NCI-H2029 (cell line): ENCODE data around the gene CHMP4A.

Source experiments
- DNase-seq: peaks from one replicate; lab custom pipeline; 2025; lab: John Stamatoyannopoulos, UW

The CHMP4A gene

GRCh38 chr14:24178399-24179178 lies 34.7 kb downstream of the CHMP4A start:
- no peak for DNase-seq

GRCh38 chr14:24177891-24178290 lies 35.4 kb downstream of the CHMP4A start:
- DNase-seq = no peak

GRCh38 chr14:24177041-24177825 lies 36.1 kb downstream of the CHMP4A start:
- no peak for DNase-seq

- DNase-seq = no peak
Measured at GRCh38 chr14:24176599-24176998, 36.7 kb downstream of the CHMP4A start.

DNA sequence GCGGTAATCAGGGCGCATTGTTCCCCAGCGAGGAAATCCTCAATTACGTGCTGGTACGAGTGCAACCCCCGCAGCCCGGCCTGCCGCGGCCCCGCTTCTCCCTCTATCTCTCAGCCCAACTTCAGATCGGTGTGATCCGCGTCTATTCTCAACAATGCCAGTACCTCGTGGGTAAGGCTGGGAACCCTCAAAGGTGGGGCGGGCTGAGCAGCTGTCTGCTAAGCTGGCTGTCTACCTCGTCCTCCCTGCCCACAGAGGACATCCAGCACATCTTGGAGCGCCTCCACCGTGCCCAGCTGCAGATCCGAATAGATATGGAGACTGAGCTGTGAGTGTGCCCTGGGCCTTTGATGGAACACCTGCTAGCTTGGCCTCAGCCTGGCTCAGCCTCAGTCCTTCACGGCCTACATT lies 40.4 kb downstream of the CHMP4A start:
- DNase-seq = no peak

DNA sequence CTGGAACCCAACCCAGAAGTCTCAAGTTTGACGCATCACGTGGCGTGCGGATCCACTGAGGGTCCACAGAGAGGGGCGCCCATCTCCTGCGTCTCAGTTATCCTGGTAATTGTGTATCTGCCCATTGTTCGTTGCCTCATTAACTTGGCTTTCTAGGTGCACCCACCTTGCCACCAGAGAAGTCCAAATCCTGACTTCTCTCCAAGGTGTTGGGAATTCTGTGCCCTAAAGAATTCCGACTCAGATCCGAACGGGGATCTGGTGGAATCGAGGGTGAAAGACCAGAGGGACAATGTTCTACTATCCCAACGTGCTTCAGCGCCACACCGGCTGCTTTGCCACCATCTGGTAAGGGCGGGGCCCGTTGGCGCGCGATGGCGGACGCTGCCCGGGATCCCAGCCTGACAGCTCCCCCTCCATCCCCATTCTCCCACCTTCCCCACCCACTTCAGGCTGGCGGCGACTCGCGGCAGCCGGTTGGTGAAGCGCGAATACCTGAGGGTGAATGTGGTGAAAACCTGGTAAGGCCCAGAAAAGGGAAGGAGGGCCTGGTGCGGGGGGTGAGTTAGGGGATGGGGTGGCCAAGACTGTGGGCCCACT lies 40.9 kb downstream of the CHMP4A start:
- DNase-seq = no peak

- no peak for DNase-seq
Measured at GRCh38 chr14:24171422-24172260, 41.6 kb downstream of the CHMP4A start, which contains the start of gene REC8. Gene REC8, plus strand, starts transcription at chr14:24172080. Its CDS starts 473 bp downstream, at chr14:24172553.

- no peak for DNase-seq
Measured at GRCh38 chr14:24167469-24168114, 45.7 kb downstream of the CHMP4A start.

DNA sequence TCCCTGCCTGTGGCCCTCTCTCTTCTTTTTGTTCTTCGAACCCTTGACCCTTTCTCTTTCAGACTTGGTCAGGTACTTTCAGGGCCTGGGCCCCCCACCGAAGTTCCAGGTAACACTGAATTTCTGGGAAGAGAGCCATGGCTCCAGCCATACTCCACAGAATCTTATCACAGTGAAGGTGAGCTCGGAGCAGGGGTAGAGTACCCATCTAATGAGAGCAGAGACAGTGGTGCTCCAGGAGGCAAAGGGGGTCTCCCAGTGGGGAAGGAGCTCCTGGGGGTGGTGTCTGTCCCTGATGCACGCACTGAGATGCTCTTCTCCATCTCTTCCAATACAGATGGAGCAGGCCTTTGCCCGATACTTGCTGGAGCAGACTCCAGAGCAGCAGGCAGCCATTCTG lies 47.5 kb downstream of the CHMP4A start:
- DNase-seq = no peak

GRCh38 chr14:24164518-24164991 lies 48.7 kb downstream of the CHMP4A start:
- no peak for DNase-seq

DNA sequence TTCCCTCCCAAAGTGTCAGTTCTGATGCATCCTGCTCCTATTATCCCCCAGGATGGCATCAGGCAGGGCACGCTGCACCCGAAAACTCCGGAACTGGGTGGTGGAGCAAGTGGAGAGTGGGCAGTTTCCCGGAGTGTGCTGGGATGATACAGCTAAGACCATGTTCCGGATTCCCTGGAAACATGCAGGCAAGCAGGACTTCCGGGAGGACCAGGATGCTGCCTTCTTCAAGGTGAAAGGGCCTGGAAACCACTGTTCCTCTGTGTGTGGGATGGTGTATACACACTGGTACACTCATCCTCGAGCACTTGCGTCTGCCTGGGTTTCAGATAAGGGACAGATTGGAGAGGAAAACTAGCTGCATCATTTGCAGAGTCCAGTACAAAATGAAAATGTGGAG lies 51.2 kb downstream of the CHMP4A start:
- DNase-seq = no peak

- peak; percentile 95 for DNase-seq
Measured at GRCh38 chr14:24160850-24161804, 52.2 kb downstream of the CHMP4A start, which contains the start of gene IRF9. Gene IRF9, plus strand, starts transcription at chr14:24161265. Its CDS starts 880 bp downstream, at chr14:24162145.

DNA sequence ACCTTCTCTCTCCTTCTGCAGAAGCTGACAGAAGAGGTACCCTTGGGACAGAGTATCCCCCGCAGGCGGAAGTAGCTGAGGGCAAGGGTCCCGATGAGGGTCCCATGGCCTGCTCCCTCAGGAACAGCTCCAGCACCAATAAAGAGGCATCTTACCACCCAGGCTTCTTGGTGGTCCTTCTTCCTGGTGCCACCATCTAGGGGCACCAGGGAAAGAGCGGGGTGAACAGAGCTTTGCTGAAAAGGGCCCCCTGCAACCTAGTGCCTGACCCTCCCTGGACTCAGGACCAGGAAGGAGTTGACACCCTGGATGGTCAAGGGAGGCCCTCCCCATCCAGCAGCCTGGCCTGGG lies 52.8 kb downstream of the CHMP4A start:
- no peak for DNase-seq

DNA sequence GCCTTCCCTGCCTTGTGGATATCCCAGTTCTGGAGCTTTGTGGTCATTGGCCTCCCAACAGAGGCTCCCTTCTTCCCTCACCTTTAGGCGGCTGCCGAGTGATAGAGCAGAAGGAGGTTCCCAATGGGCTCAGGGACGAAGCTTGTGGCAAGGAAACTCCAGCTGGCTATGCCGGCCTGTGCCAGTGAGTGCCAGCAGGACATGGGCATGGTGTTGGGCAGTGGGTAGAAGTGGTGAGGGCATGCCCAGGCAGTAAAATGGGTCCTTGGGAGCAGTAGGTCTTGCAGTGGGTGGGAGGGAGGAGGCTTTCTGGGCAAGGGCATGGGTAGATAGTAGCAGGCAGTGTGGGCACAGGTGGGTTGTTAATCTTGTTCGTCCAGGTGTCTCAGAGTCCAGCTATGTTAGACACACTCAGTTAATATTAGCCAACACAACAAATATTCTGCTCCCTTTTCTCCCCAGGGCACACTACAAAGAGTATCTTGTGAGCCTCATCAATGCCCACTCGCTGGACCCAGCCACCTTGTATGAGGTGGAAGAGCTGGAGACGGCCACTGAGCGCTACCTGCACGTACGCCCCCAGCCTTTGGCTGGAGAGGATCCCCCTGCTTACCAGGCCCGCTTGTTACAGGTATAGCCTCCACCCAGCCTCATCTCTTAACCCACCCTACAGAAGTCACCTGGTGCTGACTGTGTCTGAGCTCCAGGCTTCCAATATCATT lies 53.4 kb downstream of the CHMP4A start:
- no peak for DNase-seq
